DOHH2 (cell line): ENCODE data around the gene ERC2.

Source experiments
- H3F3A ChIP-seq: fragments of 200-600 bp; sonication (generic), shearing (Covaris generic); 2 replicates; pipeline ENCODE4 v1.6.0; 2016; ENCODE audit warnings: antibody characterized with exemption, mild to moderate bottlenecking; ENCODE audit not compliant: control insufficient read depth, insufficient read depth
- H3K27ac ChIP-seq: fragments of 200-600 bp; sonication (generic); 2 replicates; pipeline ENCODE4 v1.5.1; 2014; ENCODE audit warnings: low read depth, mild to moderate bottlenecking, low read length, moderate library complexity
- H3K27me3 ChIP-seq: fragments of 200-600 bp; sonication (generic); 2 replicates; pipeline ENCODE4 v1.6.1; 2014; ENCODE audit warnings: mild to moderate bottlenecking, low read length, mixed read lengths; ENCODE audit not compliant: control insufficient read depth
- H3K36me3 ChIP-seq: fragments of 200-600 bp; sonication (generic); 2 replicates; pipeline ENCODE4 v1.6.1; 2014; ENCODE audit warnings: mild to moderate bottlenecking, low read length, moderate library complexity, mixed read lengths; ENCODE audit not compliant: control insufficient read depth
- H3K4me1 ChIP-seq: fragments of 200-600 bp; sonication (generic); 2 replicates; pipeline ENCODE4 v1.6.1; 2014; ENCODE audit warnings: mild to moderate bottlenecking, low read length, mixed read lengths; ENCODE audit not compliant: control insufficient read depth
- H3K4me2 ChIP-seq: fragments of 200-600 bp; sonication (generic); 2 replicates; pipeline ENCODE4 v1.6.0; 2014; ENCODE audit warnings: mild to moderate bottlenecking, low read length, moderate library complexity
- H3K4me3 ChIP-seq: fragments of 200-600 bp; sonication (generic); 2 replicates; pipeline ENCODE4 v1.5.1; 2014; ENCODE audit warnings: mild to moderate bottlenecking, low read length, mixed read lengths
- H3K79me2 ChIP-seq: fragments of 200-600 bp; sonication (generic); 2 replicates; pipeline ENCODE4 v1.6.1; 2014; ENCODE audit warnings: mild to moderate bottlenecking, low read length, mixed read lengths; ENCODE audit not compliant: control insufficient read depth
- H3K9me2 ChIP-seq: fragments of 200-600 bp; sonication (generic); replicated peaks from 2 replicates; pipeline ENCODE4 v1.6.1; 2014; ENCODE audit warnings: mild to moderate bottlenecking, low read length, mixed read lengths; ENCODE audit not compliant: control insufficient read depth
- H3K9me3 ChIP-seq: fragments of 200-600 bp; sonication (generic); 2 replicates; pipeline ENCODE4 v1.6.1; 2014; ENCODE audit warnings: antibody characterized with exemption, low read length, mixed read lengths; ENCODE audit not compliant: control insufficient read depth, insufficient read depth
- H4K20me1 ChIP-seq: fragments of 200-600 bp; sonication (generic); 2 replicates; pipeline ENCODE4 v1.6.0; 2014; ENCODE audit warnings: low read depth, mild to moderate bottlenecking, antibody characterized with exemption, low read length, moderate library complexity; ENCODE audit not compliant: control insufficient read depth, insufficient read depth
- CTCF ChIP-seq: fragments of 200-600 bp; sonication (generic); IDR thresholded peaks from one replicate; pipeline ENCODE4 v1.5.1; 2014; ENCODE audit warnings: antibody characterized with exemption, mild to moderate bottlenecking, low read depth, low read length; ENCODE audit not compliant: poor library complexity, severe bottlenecking
- EZH2phosphoT487 ChIP-seq: fragments of 200-600 bp; sonication (generic); IDR thresholded peaks from 2 replicates; pipeline ENCODE4 v1.6.1; 2017; ENCODE audit warnings: borderline replicate concordance, mild to moderate bottlenecking, antibody characterized with exemption, low read length, moderate library complexity, mixed read lengths

Gene ERC2

DNA sequence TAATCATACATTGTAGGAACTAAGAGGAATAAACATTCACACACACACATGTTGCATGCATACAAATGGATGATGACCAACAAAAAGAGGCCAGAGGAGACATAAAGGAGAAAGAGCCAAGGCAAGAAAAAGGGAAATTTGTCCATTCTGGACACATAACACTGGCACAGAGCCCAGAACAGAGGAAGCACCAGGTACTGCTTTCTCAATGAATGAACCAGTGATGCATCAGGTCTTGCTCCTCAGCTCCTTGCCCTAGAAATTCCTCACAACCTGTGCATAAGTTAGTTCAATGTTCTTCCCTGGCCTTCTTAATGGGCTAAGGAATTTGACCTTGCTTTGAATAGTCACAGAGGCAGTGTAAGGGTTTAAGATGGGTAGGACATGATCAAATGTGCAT is 270.3 kb downstream of the ERC2 start:
- Histone ChIP-seq H3K36me3 (no peaks in the 10 kb centered on the region), H3K9me2 (no peaks in the 10 kb centered on the region), H3K4me2 (no peak overlapping the region), H3K27me3 (no peaks in the 10 kb centered on the region; the same call in 1 of the 2 replicates), H3K4me3 (no peak overlapping the region), H3K79me2 (no peaks in the 10 kb centered on the region), H4K20me1 (no peaks in the 10 kb centered on the region), H3K9me3 (no peaks in the 10 kb centered on the region), H3F3A (no peaks in the 10 kb centered on the region), H3K27ac (no peak overlapping the region), H3K4me1 (no peaks in the 10 kb centered on the region)
- TF ChIP-seq EZH2phosphoT487, result no peak
- TF ChIP-seq CTCF, result no peak

- Histone ChIP-seq H3K9me3 (no peaks in the 10 kb centered on the region), H3F3A (no peaks in the 10 kb centered on the region), H3K4me3 (no peak overlapping the region), H3K27ac (no peak overlapping the region), H4K20me1 (no peaks in the 10 kb centered on the region), H3K79me2 (no peaks in the 10 kb centered on the region), H3K36me3 (no peaks in the 10 kb centered on the region), H3K4me2 (no peak overlapping the region), H3K4me1 (no peaks in the 10 kb centered on the region), H3K27me3 (no peaks in the 10 kb centered on the region; the same call in 1 of the 2 replicates), H3K9me2 (no peaks in the 10 kb centered on the region)
- TF ChIP-seq EZH2phosphoT487, result no peak
- no peak for TF ChIP-seq CTCF
Measured at GRCh38 chr3:56197259-56197965, 270.9 kb downstream of the ERC2 start.

DNA sequence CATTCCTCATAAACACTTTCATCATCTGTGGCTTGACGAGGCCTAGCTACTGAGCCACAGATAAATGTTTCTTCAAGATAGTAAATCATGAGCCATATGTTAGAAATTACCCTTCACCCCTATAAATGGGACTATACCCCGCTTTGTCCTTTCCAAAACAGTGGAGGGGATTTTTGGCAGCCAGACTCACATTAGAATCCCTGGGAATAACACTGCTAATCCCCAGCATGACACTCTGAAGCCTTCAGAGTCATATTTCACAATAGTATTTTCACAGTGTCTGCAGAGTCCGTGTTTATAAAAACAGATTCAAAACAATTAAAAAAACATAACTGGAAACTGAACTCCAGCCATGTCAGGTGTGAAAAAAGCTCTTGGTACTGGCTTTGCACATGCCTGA is 271.6 kb downstream of the ERC2 start:
- no peak overlapping the region for H3K4me3 ChIP-seq
- no peaks in the 10 kb centered on the region; the same call in 1 of the 2 replicates for H3K27me3 ChIP-seq
- H3K9me3 ChIP-seq, result no peaks in the 10 kb centered on the region
- H3F3A ChIP-seq, result no peaks in the 10 kb centered on the region
- no peak overlapping the region for H3K4me2 ChIP-seq
- no peaks in the 10 kb centered on the region for H3K36me3 ChIP-seq
- no peaks in the 10 kb centered on the region for H4K20me1 ChIP-seq
- no peak overlapping the region for H3K27ac ChIP-seq
- H3K4me1 ChIP-seq, result no peaks in the 10 kb centered on the region
- no peaks in the 10 kb centered on the region for H3K9me2 ChIP-seq
- no peak for TF ChIP-seq CTCF
- TF ChIP-seq EZH2phosphoT487, result no peak
- H3K79me2 ChIP-seq, result no peaks in the 10 kb centered on the region
